Activated gamma-delta T cell treated with anti-CD3 and anti-CD28 coated beads, Interleukin-2, amount 50 U/mL, for 16 hours (primary cell): ENCODE data around the gene SOD3.

ENCODE experiments used
- DNase-seq: peaks from one replicate; pipeline ENCODE4 v3.0.0-alpha.2; 2020; ENCODE audit warnings: low read depth

The SOD3 gene

GRCh38 chr4:24842356-24842755 is 47.0 kb downstream of the SOD3 start:
- DNase-seq = no peak

- DNase-seq = no peak
Observed at GRCh38 chr4:24843096-24843495, 47.7 kb downstream of the SOD3 start.

- DNase-seq = no peak
Observed at GRCh38 chr4:24845132-24845531, 49.8 kb downstream of the SOD3 start.

GRCh38 chr4:24845902-24846301 is 50.5 kb downstream of the SOD3 start:
- DNase-seq = no peak

- no peak for DNase-seq
Observed at GRCh38 chr4:24846716-24847115, 51.3 kb downstream of the SOD3 start.

- DNase-seq = no peak
Observed at GRCh38 chr4:24849351-24849750, 54.0 kb downstream of the SOD3 start.

- DNase-seq = no peak
Observed at GRCh38 chr4:24849756-24850155, 54.4 kb downstream of the SOD3 start.
